GM12892 (cell line): Measurements from ENCODE around the gene TNFAIP3.

Experiments
- POLR2A ChIP-seq: IDR thresholded peaks from 2 replicates; pipeline ENCODE4 v1.6.1; 2011; ENCODE audit warnings: low read depth, low read length, control low read depth
- TAF1 ChIP-seq: IDR thresholded peaks from 2 replicates; pipeline ENCODE4 v1.6.1; 2011; ENCODE audit warnings: low read depth, mild to moderate bottlenecking, control low read depth, low read length, borderline replicate concordance

GRCh38 chr6:137830511-137830911 is 36.5 kb upstream of the TNFAIP3 start:
- TF ChIP-seq POLR2A (no peak), TAF1 (no peak)
